Measurements from ENCODE around the gene FOXO1. TPM values are rescaled to one million over a fixed set of nuclear protein-coding genes. Genes with fewer than 3 reads are reported as not detected.

FOXO1 gene
- total RNA-seq, 1 donor from 2014 or later = 37.6 TPM

DNA sequence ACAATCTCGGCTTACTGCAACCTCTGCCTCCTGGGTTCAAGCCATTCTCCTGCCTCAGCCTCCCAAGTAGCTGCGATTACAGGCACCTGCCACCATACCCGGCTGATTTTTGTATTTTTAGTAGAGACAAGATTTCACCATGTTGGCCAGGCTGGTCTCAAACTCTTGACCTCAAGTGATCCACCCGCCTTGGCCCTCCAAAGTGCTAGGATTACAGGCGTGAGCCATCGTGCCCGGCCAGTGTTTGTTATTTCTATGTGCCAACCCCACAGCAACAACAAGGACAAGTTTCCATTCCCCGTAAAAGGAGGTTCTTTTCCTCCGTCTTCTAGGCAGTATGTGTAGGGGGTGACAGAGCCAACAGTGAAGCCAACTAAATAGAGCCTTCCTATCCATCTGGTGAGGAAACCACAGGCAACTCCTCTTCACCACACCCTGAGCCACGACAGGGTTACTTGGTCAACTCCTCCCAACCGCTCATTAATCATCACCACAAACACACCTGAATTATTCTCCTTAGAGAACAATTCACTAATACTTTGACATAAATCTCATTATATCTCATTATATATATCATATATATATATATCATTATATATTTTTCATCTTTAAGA is 25.5 kb downstream of the FOXO1 start:
- intact Hi-C loops (cut with micrococcal nuclease) = no loop called here

DNA sequence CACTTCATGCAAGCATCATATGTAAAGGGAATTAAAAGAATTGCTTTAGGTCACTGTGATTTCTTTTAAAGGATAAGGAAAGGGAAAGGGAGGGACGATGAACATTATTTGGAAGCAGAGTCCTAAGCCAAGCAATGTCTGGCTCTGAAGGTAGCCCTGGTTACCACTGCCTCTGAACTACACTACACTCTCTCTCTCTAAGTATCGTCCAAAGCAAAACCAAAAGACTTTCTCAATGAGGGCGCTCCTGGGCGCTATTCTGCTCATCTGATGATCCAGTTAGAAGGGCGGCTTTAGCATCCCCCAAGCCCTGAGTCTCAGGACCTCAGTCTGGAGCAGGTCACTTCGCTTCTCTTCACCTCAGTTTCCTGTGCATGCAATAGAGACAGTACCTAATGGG is 26.2 kb downstream of the FOXO1 start:
- intact Hi-C loops (cut with micrococcal nuclease) = no loop called here

DNA sequence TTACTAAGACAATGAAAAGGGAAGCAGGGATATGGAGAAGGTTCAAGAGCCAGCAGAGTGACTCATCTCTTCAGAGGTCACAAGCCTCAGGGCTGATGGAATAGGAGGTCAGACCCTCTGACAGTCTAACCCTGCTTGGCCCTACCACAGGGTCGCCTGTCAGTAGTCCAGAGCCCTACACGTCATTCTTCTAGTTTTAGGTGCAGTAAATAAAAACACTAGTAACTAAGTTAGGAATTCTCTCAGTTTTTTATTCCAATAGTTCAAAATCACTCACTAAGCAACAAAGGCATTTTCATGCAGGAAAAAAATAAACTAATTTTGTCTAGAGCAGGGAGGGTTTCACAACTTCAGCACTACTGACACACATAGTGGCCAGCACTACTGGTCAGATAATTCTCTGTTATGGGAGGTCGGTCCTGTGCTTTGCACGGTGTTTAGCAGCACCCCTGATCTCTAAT is 27.2 kb downstream of the FOXO1 start:
- intact Hi-C loops (cut with micrococcal nuclease) = no loop called here

DNA sequence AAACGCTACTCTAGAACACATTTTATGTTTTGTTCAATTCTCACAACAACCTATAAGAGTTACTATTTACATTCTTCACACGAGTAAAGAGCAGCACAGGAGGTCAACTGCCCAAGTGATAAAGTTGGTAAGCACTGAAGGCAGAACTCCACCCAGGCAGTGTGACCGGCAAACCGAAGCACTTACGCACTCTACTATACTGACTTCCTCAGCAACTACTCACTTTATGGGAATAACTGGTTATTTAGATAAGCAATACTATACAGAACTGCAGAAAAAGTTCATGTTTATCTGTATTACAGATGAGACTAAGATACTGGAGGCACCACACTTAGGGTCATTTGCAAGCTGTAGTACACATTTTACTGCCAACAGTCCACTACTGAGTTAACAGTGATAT is 28.8 kb downstream of the FOXO1 start:
- intact Hi-C loops (cut with micrococcal nuclease) = no loop called here

DNA sequence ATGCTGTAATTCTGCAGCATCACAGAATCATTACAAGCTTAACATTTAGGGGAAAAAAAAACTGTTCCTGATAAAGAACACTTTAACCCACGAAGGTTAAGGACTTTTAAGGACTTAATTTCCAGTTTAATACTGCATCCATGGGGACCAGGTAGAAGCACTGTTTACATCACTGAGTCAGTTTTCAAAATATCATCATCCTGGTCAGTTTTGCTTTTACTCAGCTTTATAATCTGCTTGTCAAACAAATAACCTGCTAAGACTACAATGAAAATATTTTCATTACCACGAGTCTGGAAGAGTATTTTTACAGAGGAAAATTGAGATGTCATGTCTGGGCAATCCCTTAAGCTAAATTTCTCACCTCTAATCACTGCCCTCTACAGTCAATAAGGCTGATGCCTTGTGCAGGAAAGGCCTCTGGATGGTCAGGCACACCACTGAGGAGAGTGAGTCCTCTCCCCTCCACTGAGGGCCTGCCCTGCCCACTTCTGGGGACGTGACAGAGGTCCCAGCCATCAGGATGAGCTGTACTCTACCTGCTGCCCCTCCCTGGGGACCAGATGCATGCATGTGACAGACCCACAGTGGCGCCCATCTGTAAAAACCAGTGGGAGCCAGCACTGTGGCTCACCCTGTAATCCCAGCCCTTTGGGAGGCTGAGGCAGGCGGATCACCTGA is 31.0 kb downstream of the FOXO1 start:
- intact Hi-C loops (cut with micrococcal nuclease) = no loop called here

DNA sequence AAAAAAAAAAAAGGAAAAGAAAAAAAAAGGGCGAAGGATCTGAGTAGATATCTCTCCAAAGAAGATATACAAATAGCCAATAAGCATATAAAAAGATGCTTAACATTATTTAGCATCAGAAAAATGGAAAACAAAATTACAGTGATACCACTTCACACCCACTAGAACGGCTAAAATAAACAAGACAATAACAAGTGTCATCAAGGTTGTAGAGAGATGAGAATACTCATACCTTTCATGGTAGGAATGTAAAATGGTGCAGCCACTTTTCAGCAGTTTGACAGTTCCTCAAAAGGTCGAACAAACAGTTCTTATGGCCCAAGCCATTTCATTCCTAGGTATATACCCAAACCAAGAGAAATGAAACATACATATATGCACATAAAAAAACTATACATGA is 33.5 kb downstream of the FOXO1 start:
- intact Hi-C loops (cut with micrococcal nuclease) = no loop called here

DNA sequence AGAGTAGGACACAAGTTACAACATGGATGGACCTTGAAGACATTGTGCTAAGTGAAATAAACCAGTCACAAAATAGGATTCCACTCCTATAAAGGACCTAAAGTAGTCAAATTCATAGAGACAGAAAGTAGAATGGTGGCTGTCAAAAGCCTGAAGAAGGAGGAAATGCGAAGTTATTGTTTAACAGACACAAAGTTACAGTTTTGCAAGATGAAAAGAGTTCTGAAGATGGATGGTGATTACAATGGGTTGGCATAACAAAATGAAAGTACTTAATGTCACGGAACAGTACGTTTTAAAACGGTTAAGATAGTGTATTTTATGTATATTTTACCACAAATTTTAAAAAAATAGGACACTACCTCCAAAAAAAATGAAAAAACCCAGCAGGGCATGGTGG is 34.8 kb downstream of the FOXO1 start:
- intact Hi-C loops (cut with micrococcal nuclease) = loop anchor here (1.0 to 2.0 kb wide), 3 partner anchors 19 to 31 kb away; no protein-coding TSS in a partner anchor

DNA sequence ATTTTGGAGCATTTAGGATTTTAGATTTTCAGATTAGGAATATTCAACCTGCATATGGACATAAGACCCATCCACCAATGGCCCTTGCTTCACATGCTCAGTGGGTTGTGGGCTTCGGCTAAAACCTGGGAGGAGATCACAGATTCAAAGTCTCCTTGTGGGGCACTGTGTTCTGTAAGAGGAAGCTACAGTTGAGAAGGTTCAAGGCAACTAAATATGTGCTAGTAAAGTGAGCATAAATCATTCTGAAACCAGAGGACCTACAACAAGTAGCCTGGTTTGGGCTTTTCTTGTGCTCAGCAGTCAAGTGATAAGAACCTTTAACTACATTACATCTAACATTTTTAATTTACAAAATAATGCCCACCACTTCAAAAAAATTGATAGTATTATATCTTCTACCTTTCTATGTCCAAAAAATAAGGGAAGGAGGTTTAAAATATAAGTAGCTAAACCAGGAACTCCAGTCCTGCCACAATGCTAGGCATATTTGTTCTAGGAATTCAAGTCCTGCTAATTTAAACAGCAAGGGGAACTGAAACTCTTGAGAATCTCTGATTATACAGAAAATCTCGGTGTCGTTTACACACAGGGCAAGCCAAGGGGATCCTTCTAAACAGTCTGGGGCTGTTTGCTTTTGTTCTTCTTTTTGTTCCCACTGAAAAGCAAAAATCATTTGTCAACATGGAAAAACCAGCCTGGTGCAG is 36.6 kb downstream of the FOXO1 start:
- intact Hi-C loops (cut with micrococcal nuclease) = loop anchor here (2.0 kb wide), 2 partner anchors 17 to 33 kb away; no protein-coding TSS in a partner anchor

DNA sequence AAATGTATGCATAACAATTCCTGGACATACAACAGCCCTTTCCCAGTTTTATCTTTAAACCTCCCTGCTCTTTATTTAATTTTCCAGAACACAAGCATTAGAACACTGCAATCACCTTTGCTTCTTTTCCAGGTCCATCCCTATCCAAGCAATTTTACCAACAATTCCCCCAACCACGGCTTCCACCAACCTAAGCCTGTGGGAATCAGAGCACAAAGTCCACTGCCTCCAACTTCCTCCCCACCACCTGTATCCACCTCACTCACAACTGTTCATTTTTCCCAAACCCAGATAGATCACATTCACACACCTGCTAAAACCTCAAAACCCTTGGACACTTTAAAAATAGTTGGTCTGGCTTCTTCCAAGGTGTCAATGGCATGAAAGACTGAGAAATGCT is 39.5 kb downstream of the FOXO1 start:
- intact Hi-C loops (cut with micrococcal nuclease) = no loop called here

DNA sequence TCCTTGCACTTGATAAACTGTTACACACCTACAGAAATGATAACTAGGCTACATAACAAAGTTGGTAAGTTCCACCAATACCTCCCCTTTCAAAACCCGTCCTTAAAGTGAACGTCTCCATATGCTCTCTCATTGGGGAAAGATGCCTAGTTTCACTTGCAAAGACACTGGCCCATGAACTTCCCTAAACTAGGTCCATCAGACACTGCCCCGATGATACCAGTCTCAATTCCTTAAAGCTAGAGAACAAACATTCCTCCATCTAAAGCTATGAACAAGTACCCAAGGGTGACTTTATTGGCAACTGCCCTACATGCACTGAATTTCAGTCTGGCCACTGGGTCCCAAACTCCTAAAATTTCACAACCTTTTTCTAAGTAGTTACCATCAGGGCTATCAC is 39.9 kb downstream of the FOXO1 start:
- intact Hi-C loops (cut with micrococcal nuclease) = no loop called here

DNA sequence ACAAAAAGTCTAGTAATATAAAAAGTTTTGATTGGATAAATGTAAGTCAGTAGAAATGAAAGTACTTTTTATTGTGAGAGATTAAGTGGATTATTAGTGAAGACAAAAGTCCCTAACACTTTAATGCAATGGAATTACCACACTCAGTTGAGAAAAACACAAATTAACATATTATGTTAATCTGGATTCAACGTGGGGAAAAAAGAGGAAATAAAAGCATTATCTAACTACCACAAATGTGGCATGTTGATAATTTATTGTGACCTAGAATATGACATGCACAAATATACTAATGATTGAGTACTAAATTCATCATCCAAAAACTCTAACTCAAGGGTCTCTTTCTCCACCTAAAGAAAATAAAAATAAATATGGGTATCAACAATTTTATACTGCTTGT is 41.5 kb downstream of the FOXO1 start:
- intact Hi-C loops (cut with micrococcal nuclease) = no loop called here

DNA sequence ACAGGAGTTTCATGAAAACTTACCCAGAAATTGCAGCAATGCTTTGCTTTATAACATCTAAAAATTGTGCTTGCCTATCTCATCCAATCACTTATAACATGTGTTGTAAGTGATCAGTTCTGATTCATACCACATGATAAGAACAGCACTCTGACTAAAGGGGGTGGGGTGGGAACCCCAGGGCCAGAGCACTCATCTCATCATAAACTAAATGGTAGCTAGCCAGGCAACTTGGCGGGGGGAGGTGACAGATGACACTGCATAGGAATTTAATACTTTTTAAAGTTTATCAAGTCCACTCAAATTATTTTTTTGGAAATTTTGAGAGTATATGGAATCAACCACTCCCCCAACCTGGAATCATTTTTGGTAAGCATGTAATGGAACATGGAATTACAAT is 42.1 kb downstream of the FOXO1 start:
- intact Hi-C loops (cut with micrococcal nuclease) = no loop called here

DNA sequence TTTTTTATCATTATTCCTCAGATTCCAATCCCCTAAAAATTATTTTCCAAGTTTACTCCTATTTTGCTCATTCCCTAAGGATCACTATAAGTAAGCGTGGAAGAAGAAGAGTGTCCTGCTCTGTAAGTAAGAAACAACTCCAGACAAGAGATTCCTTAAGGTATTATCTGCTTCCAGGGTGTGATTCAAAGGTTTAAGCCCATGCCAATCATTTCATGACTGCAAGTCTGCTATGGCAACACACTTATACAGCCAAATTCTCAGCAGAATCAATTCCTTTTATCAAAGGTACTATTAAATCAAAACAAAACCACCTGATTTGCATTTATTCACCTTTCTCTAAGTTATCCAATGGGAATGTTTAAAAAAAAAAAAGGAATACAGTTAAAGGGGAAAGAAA is 43.7 kb downstream of the FOXO1 start:
- intact Hi-C loops (cut with micrococcal nuclease) = no loop called here

DNA sequence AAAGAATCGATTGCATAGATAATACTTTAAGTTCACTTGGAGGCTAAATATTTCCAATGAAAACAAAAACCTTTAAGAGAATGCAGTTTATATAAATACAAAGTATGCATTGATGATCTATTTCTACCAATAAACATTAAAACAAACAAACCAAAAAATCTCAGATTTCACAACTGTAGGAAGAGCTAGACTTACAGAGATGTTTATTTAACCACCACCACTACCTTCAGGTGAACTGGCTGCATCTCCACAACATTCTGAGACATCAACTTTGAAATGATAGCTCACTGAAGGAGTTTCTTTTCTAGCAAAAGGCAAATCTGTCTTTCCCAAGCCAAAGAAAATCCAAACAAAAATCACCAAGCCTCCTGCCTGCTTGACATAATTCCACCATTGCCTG is 44.2 kb downstream of the FOXO1 start:
- intact Hi-C loops (cut with micrococcal nuclease) = no loop called here

DNA sequence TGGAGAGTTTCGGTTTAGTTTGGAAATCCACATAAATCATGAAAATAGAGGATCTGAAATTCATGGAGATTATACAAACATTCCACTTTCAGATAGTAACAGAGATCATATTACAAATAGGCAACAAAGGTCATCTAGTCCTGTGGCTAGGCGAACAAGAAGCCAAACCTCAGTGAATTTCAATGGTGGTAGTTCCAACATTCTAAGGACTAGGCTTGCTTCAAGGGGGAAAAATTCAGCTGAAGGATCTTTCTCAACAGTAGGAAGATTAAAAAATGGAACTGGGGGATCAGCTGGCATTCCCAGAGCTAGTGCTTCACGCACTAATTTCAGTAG is 47.0 kb downstream of the FOXO1 start:
- intact Hi-C loops (cut with micrococcal nuclease) = no loop called here

DNA sequence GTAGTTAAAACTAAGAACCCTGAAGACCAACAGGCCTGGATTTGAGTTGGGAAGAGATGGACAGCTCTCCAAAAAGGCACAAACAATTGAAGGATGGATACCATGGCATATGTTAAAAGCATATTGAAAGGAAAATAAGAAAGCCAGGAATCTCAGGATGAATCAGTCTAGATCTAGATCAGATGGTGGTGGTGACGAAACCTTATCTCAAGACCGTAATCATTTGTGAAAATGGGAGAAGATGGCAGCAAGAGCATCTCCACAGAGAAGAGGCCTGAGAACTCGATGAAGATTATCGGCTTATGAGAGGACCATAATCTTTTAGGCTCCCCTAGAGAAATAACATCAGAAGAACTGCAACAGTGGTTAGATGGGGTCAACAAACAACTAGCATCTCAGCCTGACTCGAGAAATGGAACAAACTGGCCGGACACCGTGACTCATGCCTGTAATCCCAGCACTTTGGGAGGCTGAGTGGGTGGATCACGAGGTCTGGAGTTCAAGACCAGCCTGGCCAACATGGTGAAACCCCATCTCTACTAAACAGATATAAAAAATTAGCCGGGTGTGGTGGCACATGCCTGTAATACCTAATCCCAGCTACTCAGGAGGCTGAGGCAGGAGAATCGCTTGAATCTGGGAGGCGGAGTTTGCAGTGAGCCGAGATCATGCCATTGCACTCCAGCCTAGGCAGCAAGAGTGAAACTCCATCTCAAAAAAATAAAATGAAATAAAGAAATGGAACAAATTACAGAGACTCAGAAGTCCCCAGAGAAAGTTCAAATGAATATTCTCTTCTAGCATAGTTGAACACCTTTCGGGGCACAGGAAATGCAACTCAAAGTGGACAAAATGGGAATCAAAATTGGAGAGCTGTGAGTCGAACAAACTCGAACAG is 47.6 kb downstream of the FOXO1 start:
- intact Hi-C loops (cut with micrococcal nuclease) = no loop called here

DNA sequence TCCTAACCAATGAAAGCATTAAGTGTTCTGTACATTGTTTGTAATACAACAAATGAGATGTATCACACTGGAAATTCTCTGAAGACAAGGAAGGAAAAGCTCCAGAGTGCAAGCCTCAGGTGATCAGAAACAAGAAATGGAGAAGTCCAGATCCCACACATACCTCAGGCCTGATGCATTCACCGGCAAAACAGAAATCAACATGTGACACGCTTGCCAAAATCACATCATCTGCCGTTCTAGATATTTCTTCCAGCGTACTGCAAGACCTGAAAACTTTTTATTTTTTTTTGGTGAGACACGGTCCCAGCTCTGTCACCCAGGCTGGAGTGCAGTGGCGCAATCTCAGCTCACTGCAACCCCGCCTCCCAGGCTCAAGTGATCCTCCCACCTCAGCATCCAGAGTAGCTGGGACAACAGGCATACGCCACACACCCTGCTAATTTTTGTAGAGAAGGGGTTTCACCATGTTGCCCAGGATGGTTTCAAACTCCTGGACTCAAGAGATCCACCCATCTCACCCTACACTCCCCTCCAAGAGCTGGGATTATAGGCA is 48.6 kb downstream of the FOXO1 start:
- intact Hi-C loops (cut with micrococcal nuclease) = no loop called here

DNA sequence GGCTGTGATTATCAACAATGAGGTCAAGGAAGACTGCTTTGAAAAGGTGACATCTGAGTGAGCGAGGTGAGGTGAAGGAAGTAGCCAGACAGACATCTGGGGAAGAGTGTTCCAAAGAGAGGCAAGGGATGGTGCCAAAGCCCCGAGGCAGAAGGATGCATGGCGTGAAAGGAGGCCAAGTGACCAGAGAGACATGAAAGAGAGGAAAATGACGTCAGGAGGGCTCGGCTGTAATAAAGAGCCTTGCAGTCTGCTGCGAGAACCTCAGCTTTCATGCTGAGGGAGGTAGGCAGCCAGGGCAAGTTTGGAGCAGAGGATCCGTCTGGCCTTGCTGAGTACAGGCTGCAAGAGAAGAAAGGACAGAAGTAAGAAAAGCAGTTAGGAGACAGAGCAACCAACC is 50.8 kb downstream of the FOXO1 start:
- intact Hi-C loops (cut with micrococcal nuclease) = no loop called here

DNA sequence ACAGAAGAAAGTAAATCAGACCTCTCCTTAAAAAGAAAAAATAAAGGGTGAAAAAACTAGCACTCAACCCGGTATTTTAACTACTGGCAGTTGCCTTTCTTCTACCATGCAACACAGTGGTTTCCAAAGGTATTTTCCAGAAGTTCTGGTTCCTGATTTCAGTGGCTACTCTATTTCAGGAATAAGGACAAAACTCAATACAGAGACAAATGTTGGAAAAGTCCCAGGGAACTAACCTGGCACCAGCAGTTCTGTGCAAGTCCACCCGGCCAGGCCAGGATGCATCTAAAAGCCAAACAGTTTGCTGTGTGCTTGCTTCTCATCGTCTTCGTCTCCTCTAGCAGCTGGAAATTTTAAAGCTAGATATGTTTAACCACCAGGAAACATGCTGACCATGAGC is 52.5 kb downstream of the FOXO1 start:
- intact Hi-C loops (cut with micrococcal nuclease) = loop anchor here (1.0 to 5.0 kb wide), 12 partner anchors 17 to 1577 kb away; partner anchors contain the start of genes KBTBD7, NHLRC3 and PROSER1

DNA sequence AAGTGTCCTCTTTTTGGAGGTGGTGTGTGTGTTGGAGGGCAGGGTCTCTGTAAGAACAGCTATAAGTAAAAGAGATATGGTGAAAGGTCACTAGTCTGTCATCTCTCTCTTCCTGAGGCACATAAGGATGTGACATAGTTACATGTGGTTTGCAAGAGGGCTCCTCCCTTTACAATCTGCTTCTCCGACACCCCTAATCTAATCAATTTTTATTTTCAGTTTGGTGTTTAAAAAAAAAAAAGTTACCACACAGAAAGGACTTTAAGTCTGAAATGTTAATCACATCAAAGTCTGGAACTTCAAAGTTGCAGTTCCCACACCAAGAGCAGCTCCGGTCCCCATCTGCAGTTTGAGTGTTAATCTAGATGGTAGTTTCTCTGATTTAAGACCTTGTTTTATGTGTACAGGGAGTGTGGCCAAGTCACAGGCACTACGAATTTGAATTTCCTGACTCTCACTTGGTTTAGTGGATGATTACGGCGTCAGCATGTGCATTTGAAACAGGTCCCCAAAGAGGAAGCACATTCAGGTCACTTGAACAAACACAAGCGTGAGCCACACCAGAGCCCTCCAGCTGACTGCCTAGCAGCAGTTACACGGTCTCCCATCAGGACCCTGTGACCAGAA is 53.1 kb downstream of the FOXO1 start:
- intact Hi-C loops (cut with micrococcal nuclease) = loop anchor here (1.0 to 5.0 kb wide), 12 partner anchors 17 to 1576 kb away; partner anchors contain the start of genes KBTBD7, NHLRC3 and PROSER1

DNA sequence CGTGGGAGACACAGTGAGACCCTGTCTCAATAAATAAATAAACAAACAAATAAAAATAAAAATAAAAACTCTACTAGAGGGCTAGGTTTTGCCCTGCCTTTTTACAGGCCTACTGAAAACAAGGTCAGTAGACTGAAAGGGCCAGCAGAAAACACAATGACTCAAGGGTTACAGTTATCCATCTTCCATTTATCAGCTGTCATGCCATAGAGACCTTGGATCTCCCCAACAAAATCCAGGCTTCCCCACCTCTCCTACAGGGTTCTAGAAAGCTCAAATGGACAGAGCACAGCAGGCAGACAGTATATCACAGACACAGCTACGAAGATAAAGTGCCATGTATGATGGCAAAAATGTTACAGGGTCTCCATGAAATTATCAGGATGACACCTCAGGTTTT is 54.4 kb downstream of the FOXO1 start:
- intact Hi-C loops (cut with micrococcal nuclease) = loop anchor here (2.0 to 5.0 kb wide), 8 partner anchors 19 to 1575 kb away; partner anchors contain the start of genes NHLRC3 and PROSER1
